ENCODE results near the gene CST11. TPM values are rescaled to one million over a fixed set of nuclear protein-coding genes. Genes with fewer than 3 reads are reported as not detected.

The CST11 gene
- total RNA-seq, 1 experiment from 2014 or later, result not detected

DNA sequence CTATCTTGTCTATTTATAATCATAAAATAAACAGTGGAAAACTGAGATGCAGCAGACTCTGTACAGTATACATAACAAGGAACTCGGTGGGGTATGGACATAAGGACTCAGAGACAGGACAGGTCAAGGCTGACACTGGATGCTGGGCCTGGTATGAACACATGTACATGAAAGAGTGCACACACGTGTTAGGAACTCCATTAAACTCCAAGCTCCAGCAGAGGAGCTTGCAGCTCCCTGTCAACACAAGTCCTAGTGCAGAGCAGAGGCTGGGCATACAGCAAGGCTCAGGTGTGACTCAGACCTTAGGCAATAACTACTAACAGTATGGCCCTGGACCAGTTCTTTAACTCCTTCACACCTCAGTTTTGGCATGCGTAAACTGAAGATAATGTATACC lies 48.5 kb downstream of the CST11 start:
- Mint-ChIP-seq H3K36me3 (peaks cover 12% of the 10 kb centered on the region; the same call in 1 of the 2 replicates), H3K4me1 (peaks cover 5% of the 10 kb centered on the region; the same call in 1 of the 2 replicates), H3K4me3 (no peak overlapping the region), H3K27ac (no peak overlapping the region), H3K27me3 (ENCODE audit: low read depth) (no peaks in the 10 kb centered on the region), H3K9me3 (no peaks in the 10 kb centered on the region)
- POLR2A ChIA-PET, result no interaction called here
- no peak for ATAC-seq
- no peak for DNase-seq (ENCODE audit: low spot score)
- CTCF ChIA-PET, result no interaction called here
- TF ChIP-seq NR1H2 (CRISPR knock-in tag; IDR thresholded peaks at IDR 0.05), result no peak
- no peak for TF ChIP-seq MXD4 (CRISPR knock-in tag; IDR thresholded peaks at IDR 0.05; ENCODE audit: borderline replicate concordance)
- no peak for TF ChIP-seq FOXJ3 (CRISPR knock-in tag; IDR thresholded peaks at IDR 0.05; ENCODE audit: borderline replicate concordance)
- no peak for TF ChIP-seq MAX (CRISPR knock-in tag; IDR thresholded peaks at IDR 0.05)
- no peak for TF ChIP-seq HMGA2 (CRISPR knock-in tag; IDR thresholded peaks at IDR 0.05)
- TF ChIP-seq ZNF121 (CRISPR knock-in tag; IDR thresholded peaks at IDR 0.05), result no peak
- no peak for TF ChIP-seq JAZF1 (CRISPR knock-in tag; IDR thresholded peaks at IDR 0.05)
- no peak for TF ChIP-seq ERG (CRISPR knock-in tag; IDR thresholded peaks at IDR 0.05)
- TF ChIP-seq ZNF317 (CRISPR knock-in tag; IDR thresholded peaks at IDR 0.05; ENCODE audit: borderline replicate concordance, low read depth), result no peak
- no peak for TF ChIP-seq NR3C1 (CRISPR knock-in tag; conservative IDR thresholded peaks at IDR 0.05; ENCODE audit: low read depth)
- TF ChIP-seq EMX1 (CRISPR knock-in tag; IDR thresholded peaks at IDR 0.05), result no peak

- DNase-seq (ENCODE audit: low spot score) (no peak), ATAC-seq (no peak)
- Mint-ChIP-seq H3K4me1 (peaks cover 5% of the 10 kb centered on the region; the same call in 1 of the 2 replicates), H3K9me3 (no peaks in the 10 kb centered on the region), H3K27ac (no peak overlapping the region), H3K4me3 (no peak overlapping the region), H3K27me3 (ENCODE audit: low read depth) (no peaks in the 10 kb centered on the region), H3K36me3 (peaks cover 12% of the 10 kb centered on the region; the same call in 1 of the 2 replicates)
- CTCF ChIA-PET, result no interaction called here
- POLR2A ChIA-PET, result no interaction called here
- TF ChIP-seq EMX1 (CRISPR knock-in tag; IDR thresholded peaks at IDR 0.05) (no peak), GABPB1 (CRISPR knock-in tag; IDR thresholded peaks at IDR 0.05) (no peak), ZNF396 (CRISPR knock-in tag; IDR thresholded peaks at IDR 0.05; ENCODE audit: borderline replicate concordance) (no peak), TEAD1 (CRISPR knock-in tag; IDR thresholded peaks at IDR 0.05) (no peak)
- TF ChIP-seq, protein P1, sequence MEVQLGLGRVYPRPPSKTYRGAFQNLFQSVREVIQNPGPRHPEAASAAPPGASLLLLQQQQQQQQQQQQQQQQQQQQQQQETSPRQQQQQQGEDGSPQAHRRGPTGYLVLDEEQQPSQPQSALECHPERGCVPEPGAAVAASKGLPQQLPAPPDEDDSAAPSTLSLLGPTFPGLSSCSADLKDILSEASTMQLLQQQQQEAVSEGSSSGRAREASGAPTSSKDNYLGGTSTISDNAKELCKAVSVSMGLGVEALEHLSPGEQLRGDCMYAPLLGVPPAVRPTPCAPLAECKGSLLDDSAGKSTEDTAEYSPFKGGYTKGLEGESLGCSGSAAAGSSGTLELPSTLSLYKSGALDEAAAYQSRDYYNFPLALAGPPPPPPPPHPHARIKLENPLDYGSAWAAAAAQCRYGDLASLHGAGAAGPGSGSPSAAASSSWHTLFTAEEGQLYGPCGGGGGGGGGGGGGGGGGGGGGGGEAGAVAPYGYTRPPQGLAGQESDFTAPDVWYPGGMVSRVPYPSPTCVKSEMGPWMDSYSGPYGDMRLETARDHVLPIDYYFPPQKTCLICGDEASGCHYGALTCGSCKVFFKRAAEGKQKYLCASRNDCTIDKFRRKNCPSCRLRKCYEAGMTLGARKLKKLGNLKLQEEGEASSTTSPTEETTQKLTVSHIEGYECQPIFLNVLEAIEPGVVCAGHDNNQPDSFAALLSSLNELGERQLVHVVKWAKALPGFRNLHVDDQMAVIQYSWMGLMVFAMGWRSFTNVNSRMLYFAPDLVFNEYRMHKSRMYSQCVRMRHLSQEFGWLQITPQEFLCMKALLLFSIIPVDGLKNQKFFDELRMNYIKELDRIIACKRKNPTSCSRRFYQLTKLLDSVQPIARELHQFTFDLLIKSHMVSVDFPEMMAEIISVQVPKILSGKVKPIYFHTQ (CRISPR knock-in tag; IDR thresholded peaks at IDR 0.05), result no peak
- TF ChIP-seq, protein P2, sequence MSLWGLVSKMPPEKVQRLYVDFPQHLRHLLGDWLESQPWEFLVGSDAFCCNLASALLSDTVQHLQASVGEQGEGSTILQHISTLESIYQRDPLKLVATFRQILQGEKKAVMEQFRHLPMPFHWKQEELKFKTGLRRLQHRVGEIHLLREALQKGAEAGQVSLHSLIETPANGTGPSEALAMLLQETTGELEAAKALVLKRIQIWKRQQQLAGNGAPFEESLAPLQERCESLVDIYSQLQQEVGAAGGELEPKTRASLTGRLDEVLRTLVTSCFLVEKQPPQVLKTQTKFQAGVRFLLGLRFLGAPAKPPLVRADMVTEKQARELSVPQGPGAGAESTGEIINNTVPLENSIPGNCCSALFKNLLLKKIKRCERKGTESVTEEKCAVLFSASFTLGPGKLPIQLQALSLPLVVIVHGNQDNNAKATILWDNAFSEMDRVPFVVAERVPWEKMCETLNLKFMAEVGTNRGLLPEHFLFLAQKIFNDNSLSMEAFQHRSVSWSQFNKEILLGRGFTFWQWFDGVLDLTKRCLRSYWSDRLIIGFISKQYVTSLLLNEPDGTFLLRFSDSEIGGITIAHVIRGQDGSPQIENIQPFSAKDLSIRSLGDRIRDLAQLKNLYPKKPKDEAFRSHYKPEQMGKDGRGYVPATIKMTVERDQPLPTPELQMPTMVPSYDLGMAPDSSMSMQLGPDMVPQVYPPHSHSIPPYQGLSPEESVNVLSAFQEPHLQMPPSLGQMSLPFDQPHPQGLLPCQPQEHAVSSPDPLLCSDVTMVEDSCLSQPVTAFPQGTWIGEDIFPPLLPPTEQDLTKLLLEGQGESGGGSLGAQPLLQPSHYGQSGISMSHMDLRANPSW (CRISPR knock-in tag; conservative IDR thresholded peaks at IDR 0.05; ENCODE audit: low read depth), result no peak
- TF ChIP-seq, protein P3, sequence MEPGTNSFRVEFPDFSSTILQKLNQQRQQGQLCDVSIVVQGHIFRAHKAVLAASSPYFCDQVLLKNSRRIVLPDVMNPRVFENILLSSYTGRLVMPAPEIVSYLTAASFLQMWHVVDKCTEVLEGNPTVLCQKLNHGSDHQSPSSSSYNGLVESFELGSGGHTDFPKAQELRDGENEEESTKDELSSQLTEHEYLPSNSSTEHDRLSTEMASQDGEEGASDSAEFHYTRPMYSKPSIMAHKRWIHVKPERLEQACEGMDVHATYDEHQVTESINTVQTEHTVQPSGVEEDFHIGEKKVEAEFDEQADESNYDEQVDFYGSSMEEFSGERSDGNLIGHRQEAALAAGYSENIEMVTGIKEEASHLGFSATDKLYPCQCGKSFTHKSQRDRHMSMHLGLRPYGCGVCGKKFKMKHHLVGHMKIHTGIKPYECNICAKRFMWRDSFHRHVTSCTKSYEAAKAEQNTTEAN (CRISPR knock-in tag; IDR thresholded peaks at IDR 0.05), result no peak
Measured at GRCh38 chr20:23403751-23404150, 48.9 kb downstream of the CST11 start.
